ENCODE results near the gene ATXN10.

DNA sequence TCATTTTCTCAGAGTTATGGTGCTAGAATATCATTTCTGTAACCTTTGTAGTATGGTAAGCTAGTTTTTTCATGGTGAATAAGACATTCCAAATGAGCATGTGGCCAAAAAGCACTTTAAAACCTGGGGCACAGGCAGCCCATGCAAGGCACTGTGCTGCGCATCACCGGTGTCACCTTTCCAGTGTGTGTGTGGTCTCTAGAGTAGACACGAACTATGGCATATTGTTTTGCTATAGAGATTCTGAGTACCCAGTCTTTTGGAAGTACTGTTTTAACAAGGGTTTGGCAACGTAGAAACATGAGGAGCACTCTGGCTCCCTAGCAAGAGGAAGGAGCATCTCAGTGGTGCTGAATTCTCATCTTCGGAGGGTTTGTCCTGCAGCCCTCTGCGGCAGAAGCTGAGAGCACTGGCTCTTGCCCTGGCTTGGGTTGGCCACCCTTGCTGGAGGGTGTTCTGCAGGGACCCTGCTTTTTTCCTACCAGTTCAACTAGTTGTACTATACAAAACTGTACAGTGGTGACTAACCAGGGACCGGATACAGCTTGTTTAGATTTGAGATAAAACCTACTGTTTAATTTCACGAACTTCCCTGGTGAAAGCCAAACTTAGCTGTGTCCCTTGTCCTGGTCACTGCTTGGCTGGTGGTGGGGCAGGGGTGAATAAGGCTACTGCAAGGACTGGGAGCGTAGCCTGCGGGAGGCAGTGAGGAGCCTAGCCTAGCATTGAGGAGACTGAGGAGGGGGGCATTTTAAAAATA, 135.7 kb downstream of the ATXN10 start:
- TF ChIP-seq, protein P1, sequence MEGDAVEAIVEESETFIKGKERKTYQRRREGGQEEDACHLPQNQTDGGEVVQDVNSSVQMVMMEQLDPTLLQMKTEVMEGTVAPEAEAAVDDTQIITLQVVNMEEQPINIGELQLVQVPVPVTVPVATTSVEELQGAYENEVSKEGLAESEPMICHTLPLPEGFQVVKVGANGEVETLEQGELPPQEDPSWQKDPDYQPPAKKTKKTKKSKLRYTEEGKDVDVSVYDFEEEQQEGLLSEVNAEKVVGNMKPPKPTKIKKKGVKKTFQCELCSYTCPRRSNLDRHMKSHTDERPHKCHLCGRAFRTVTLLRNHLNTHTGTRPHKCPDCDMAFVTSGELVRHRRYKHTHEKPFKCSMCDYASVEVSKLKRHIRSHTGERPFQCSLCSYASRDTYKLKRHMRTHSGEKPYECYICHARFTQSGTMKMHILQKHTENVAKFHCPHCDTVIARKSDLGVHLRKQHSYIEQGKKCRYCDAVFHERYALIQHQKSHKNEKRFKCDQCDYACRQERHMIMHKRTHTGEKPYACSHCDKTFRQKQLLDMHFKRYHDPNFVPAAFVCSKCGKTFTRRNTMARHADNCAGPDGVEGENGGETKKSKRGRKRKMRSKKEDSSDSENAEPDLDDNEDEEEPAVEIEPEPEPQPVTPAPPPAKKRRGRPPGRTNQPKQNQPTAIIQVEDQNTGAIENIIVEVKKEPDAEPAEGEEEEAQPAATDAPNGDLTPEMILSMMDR (IDR thresholded peaks at IDR 0.05) = no peak
- no peak for TF ChIP-seq POLR2A (IDR thresholded peaks at IDR 0.05)
